ENCODE measurements around the gene IRF2. TPM values are rescaled to one million over a fixed set of nuclear protein-coding genes. Genes with fewer than 3 reads are reported as not detected.
"Not testable (repeated sequence)": the region's sequence is repeated elsewhere in the genome, so short reads cannot be mapped to it uniquely, and the experiment has no call there.

IRF2 gene
- total and polyA plus RNA-seq, 2 experiments from 2014 or later: 12.8 to 14.2 TPM

GRCh38 chr4:184344899-184345572 lies 129.3 kb downstream of the IRF2 start:
- H3K79me2 ChIP-seq (ENCODE audit: insufficient read depth): no peaks in the 10 kb centered on the region
- no peak for TF ChIP-seq EZH2 (IDR thresholded peaks at IDR 0.05; ENCODE audit: insufficient read depth, poor library complexity, severe bottlenecking)
- no peak for DNase-seq
- H3K36me3 ChIP-seq (ENCODE audit: low read depth): no peaks in the 10 kb centered on the region
- H3K27me3 ChIP-seq (replicated peaks; ENCODE audit: insufficient read depth): no peaks in the 10 kb centered on the region
- H3K9me2 ChIP-seq (ENCODE audit: insufficient read depth): no peaks in the 10 kb centered on the region
- H3F3A ChIP-seq (ENCODE audit: insufficient read depth): no peaks in the 10 kb centered on the region
- no peak overlapping the region for H3K4me3 ChIP-seq
- in situ Hi-C loops (cut with MboI): no loop called here
- WGBS, 2 experiments (ENCODE audit: low coverage in 1 of 2, low lambda C conversion rate in 2 of 2, missing lambda C conversion rate in 2 of 2): 90 to 93% methylated on average over 8 of the region's 8 CpGs
- H3K9ac ChIP-seq: no peak overlapping the region
- no peaks in the 10 kb centered on the region for H4K20me1 ChIP-seq (ENCODE audit: insufficient read depth)
- H3K27ac ChIP-seq: no peak overlapping the region
- no peak overlapping the region for H2AFZ ChIP-seq
- H3K4me2 ChIP-seq (ENCODE audit: unreplicated experiment): no peak overlapping the region
- H3K4me1 ChIP-seq (ENCODE audit: insufficient read depth): no peaks in the 10 kb centered on the region
- no peaks in the 10 kb centered on the region for H3K9me3 ChIP-seq (ENCODE audit: low read depth)

- DNase-seq: no peak
- in situ Hi-C loops (cut with MboI): no loop called here
- 74% methylated on average over 4 of the region's 4 CpGs for WGBS, 2 experiments (ENCODE audit: low coverage in 1 of 2, low lambda C conversion rate in 2 of 2, missing lambda C conversion rate in 2 of 2)
Observed at GRCh38 chr4:184344435-184344834, 129.9 kb downstream of the IRF2 start.

GRCh38 chr4:184343502-184344177 lies 130.7 kb downstream of the IRF2 start:
- DNase-seq: peak; percentile 89
- 1 to 2% methylated on average over 19 of the region's 19 CpGs for WGBS, 2 experiments (ENCODE audit: low coverage in 1 of 2, low lambda C conversion rate in 2 of 2, missing lambda C conversion rate in 2 of 2)
- peak overlapping the region; percentile 69 for H3K9ac ChIP-seq
- peak overlapping the region; percentile 95 for H2AFZ ChIP-seq
- H3K9me2 ChIP-seq (ENCODE audit: insufficient read depth): no peaks in the 10 kb centered on the region
- in situ Hi-C loops (cut with MboI): no loop called here
- no peaks in the 10 kb centered on the region for H3K4me1 ChIP-seq (ENCODE audit: insufficient read depth)
- H3K4me2 ChIP-seq (ENCODE audit: unreplicated experiment): peak overlapping the region; percentile 82
- TF ChIP-seq EZH2 (IDR thresholded peaks at IDR 0.05; ENCODE audit: insufficient read depth, poor library complexity, severe bottlenecking): no peak
- TF ChIP-seq EZH2phosphoT487 (IDR thresholded peaks at IDR 0.05; ENCODE audit: insufficient read depth, low read depth): no peak
- H3K27ac ChIP-seq: peak overlapping the region; percentile 1; the same call in 1 of the 2 replicates
- H3K9me3 ChIP-seq (ENCODE audit: low read depth): no peaks in the 10 kb centered on the region
- H3K27me3 ChIP-seq (replicated peaks; ENCODE audit: insufficient read depth): no peaks in the 10 kb centered on the region
- no peaks in the 10 kb centered on the region for H3K79me2 ChIP-seq (ENCODE audit: insufficient read depth)
- H3F3A ChIP-seq (ENCODE audit: insufficient read depth): no peaks in the 10 kb centered on the region
- H3K4me3 ChIP-seq: peak overlapping the region; percentile 86
- H3K36me3 ChIP-seq (ENCODE audit: low read depth): no peaks in the 10 kb centered on the region
- H4K20me1 ChIP-seq (ENCODE audit: insufficient read depth): no peaks in the 10 kb centered on the region

More at GRCh38 chr4:184344435-184344834, 129.9 kb downstream of the IRF2 start:
- Histone ChIP-seq H3K9me3 (ENCODE audit: low read depth) (no peaks in the 10 kb centered on the region), H3K9ac (no peak overlapping the region), H2AFZ (peak overlapping the region; percentile 95; the same call in 1 of the 2 replicates), H3K27ac (no peak overlapping the region), H3K4me3 (no peak overlapping the region), H3K36me3 (ENCODE audit: low read depth) (no peaks in the 10 kb centered on the region), H3K27me3 (replicated peaks; ENCODE audit: insufficient read depth) (no peaks in the 10 kb centered on the region), H3F3A (ENCODE audit: insufficient read depth) (no peaks in the 10 kb centered on the region), H4K20me1 (ENCODE audit: insufficient read depth) (no peaks in the 10 kb centered on the region), H3K9me2 (ENCODE audit: insufficient read depth) (no peaks in the 10 kb centered on the region), H3K4me1 (ENCODE audit: insufficient read depth) (no peaks in the 10 kb centered on the region), H3K79me2 (ENCODE audit: insufficient read depth) (no peaks in the 10 kb centered on the region), H3K4me2 (ENCODE audit: unreplicated experiment) (no peak overlapping the region)
- no peak for TF ChIP-seq EZH2phosphoT487 (IDR thresholded peaks at IDR 0.05; ENCODE audit: insufficient read depth, low read depth)
- TF ChIP-seq EZH2 (IDR thresholded peaks at IDR 0.05; ENCODE audit: insufficient read depth, poor library complexity, severe bottlenecking): no peak

- H3K9me2 ChIP-seq (ENCODE audit: insufficient read depth); H3K27me3 ChIP-seq (replicated peaks; ENCODE audit: insufficient read depth); H3K27ac ChIP-seq; H4K20me1 ChIP-seq (ENCODE audit: insufficient read depth); H3K9me3 ChIP-seq (ENCODE audit: low read depth); H3F3A ChIP-seq (ENCODE audit: insufficient read depth); H3K36me3 ChIP-seq (ENCODE audit: low read depth); H3K79me2 ChIP-seq (ENCODE audit: insufficient read depth); H3K4me3 ChIP-seq; DNase-seq; H3K9ac ChIP-seq; H3K4me1 ChIP-seq (ENCODE audit: insufficient read depth); in situ Hi-C loops (cut with MboI): not testable (repeated sequence)
- peak overlapping the region; percentile 82 for H3K4me2 ChIP-seq (ENCODE audit: unreplicated experiment)
- peak overlapping the region; percentile 95 for H2AFZ ChIP-seq
- 94 to 100% methylated on average over 1 of the region's 1 CpG for WGBS, 2 experiments (ENCODE audit: low coverage in 1 of 2, low lambda C conversion rate in 2 of 2, missing lambda C conversion rate in 2 of 2)
Observed at GRCh38 chr4:184342857-184343237, 131.5 kb downstream of the IRF2 start.

Measured in GM23248 (cell line).